AG04450 (cell line): ENCODE data around the gene SMIM1. TPM values are rescaled to one million over a fixed set of nuclear protein-coding genes. Genes with fewer than 3 reads are reported as not detected.
"Not testable (repeated sequence)": the region's sequence is repeated elsewhere in the genome, so short reads cannot be mapped to it uniquely, and the experiment has no call there.

Experiments used
- CTCF ChIA-PET: fragments of 300-600, 350-600 bp; formaldehyde crosslinking; extraction: SDS; loops from one replicate; lab custom pipeline; 2022; ENCODE audit warnings: antibody characterized with exemption, inconsistent platforms; lab: Charles Lee
- POLR2A ChIA-PET: fragments of 350-600 bp; formaldehyde crosslinking; extraction: SDS; loops from one replicate; lab custom pipeline; 2021; ENCODE audit warnings: antibody characterized with exemption, inconsistent platforms; lab: Yijun Ruan, JAX
- DNase-seq: peaks from one replicate; pipeline ENCODE4 v3.0.0-alpha.2; 2011; ENCODE audit warnings: low read depth, low spot score
- H3K27ac ChIP-seq: one replicate; pipeline ENCODE4 v1.5.1; 2012; ENCODE audit warnings: low read depth, low read length, control low read depth
- H3K27me3 ChIP-seq: one replicate; pipeline ENCODE4 v1.6.0; 2012; ENCODE audit warnings: low read length; ENCODE audit not compliant: control insufficient read depth, insufficient read depth
- H3K4me3 ChIP-seq: 2 replicates; pipeline ENCODE4 v1.5.1; 2011; ENCODE audit warnings: mild to moderate bottlenecking, low read depth, low read length, control low read depth
- H3K9me3 ChIP-seq: 2 replicates; pipeline ENCODE4 v1.5.1; 2012; ENCODE audit warnings: low read length; ENCODE audit not compliant: control insufficient read depth, insufficient read depth
- polyA plus RNA-seq: library from polyadenylated mRNA; depleted of rRNA; stranded (reverse); fragments of >200 nt; gene quantifications from 2 replicates; pipeline ENCODE4 v1.2.3, GENCODE V29; 2011
- TF ChIP-seq, protein P1 (sequence below): IDR thresholded peaks from 2 replicates; pipeline ENCODE4 v1.5.1; 2011; ENCODE audit warnings: low read depth, low read length, control low read depth, inconsistent platforms

The SMIM1 gene
- polyA plus RNA-seq, 1 experiment: 1.1 TPM

- H3K9me3 ChIP-seq: no peaks in the 10 kb centered on the region
- CTCF ChIA-PET: interaction anchor here (1.4 to 1.5 kb wide), 3 partner anchors 72 to 344 kb away, joined by 3 to 5 read pairs (median 5); no protein-coding TSS in a partner anchor
- POLR2A ChIA-PET: interaction anchor here (0.6 to 1.3 kb wide), 4 partner anchors 21 to 104 kb away, joined by 3 to 6 read pairs (median 3); partner anchors contain the start of gene C1orf174
- TF ChIP-seq, protein P1, sequence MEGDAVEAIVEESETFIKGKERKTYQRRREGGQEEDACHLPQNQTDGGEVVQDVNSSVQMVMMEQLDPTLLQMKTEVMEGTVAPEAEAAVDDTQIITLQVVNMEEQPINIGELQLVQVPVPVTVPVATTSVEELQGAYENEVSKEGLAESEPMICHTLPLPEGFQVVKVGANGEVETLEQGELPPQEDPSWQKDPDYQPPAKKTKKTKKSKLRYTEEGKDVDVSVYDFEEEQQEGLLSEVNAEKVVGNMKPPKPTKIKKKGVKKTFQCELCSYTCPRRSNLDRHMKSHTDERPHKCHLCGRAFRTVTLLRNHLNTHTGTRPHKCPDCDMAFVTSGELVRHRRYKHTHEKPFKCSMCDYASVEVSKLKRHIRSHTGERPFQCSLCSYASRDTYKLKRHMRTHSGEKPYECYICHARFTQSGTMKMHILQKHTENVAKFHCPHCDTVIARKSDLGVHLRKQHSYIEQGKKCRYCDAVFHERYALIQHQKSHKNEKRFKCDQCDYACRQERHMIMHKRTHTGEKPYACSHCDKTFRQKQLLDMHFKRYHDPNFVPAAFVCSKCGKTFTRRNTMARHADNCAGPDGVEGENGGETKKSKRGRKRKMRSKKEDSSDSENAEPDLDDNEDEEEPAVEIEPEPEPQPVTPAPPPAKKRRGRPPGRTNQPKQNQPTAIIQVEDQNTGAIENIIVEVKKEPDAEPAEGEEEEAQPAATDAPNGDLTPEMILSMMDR: no peak
- peak within 1 kb of the TSS; percentile 31 for H3K27ac ChIP-seq
- H3K4me3 ChIP-seq: peak within 1 kb of the TSS; percentile 87
- peak; percentile 65 for DNase-seq
- H3K27me3 ChIP-seq: no peaks in the 10 kb centered on the region
Measured at GRCh38 chr1:3796215-3797061, 23.9 kb downstream of the SMIM1 start, which contains the start of gene LRRC47. Gene LRRC47, minus strand, starts transcription at chr1:3796498. Its CDS starts 22 bp downstream, at chr1:3796476.

GRCh38 chr1:3799976-3800685, 27.6 kb downstream of the SMIM1 start:
- Histone ChIP-seq H3K9me3 (no peaks in the 10 kb centered on the region), H3K4me3 (no peak overlapping the region), H3K27ac (no peak overlapping the region), H3K27me3 (peaks cover 2% of the 10 kb centered on the region)
- ChIA-PET CTCF (no interaction called here), POLR2A (no interaction called here)
- no peak for DNase-seq
- TF ChIP-seq, protein P1: no peak

DNA sequence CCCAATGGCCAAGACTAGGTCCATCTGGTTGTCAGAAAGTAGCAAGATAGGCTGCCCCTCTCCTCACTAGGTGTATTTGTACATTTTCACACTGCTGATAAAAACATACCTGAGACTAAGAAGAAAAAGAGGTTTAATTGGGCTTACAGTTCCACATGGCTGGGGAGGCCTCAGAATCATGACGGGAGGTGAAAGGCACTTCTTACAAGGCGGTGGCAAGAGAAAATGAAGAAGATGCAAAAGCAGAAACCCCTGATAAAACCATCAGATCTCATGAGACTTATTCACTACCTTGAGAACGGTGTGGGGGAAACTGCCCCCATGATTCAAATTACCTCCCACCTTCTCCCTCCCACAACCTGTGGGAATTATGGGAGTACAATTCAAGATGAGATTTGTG, 28.2 kb downstream of the SMIM1 start:
- CTCF ChIA-PET: interaction anchor here (1.1 kb wide), 1 partner anchor 33 kb away, joined by 3 read pairs; no protein-coding TSS in a partner anchor
- H3K4me3 ChIP-seq, H3K27me3 ChIP-seq, H3K9me3 ChIP-seq, DNase-seq, H3K27ac ChIP-seq, POLR2A ChIA-PET: not testable (repeated sequence)

- Histone ChIP-seq H3K4me3 (no peak overlapping the region), H3K27ac (no peak overlapping the region), H3K27me3 (peaks cover 2% of the 10 kb centered on the region), H3K9me3 (peaks cover 12% of the 10 kb centered on the region)
- POLR2A ChIA-PET: no interaction called here
- CTCF ChIA-PET: interaction anchor here (0.7 to 1.2 kb wide), 2 partner anchors 19 to 80 kb away, joined by 3 read pairs; no protein-coding TSS in a partner anchor
- TF ChIP-seq, protein P1: no peak
- no peak for DNase-seq
Measured at GRCh38 chr1:3803905-3804626, 31.5 kb downstream of the SMIM1 start.

GRCh38 chr1:3804627-3804944, 32.0 kb downstream of the SMIM1 start:
- H3K27me3 ChIP-seq, POLR2A ChIA-PET, DNase-seq, H3K27ac ChIP-seq, H3K4me3 ChIP-seq: not testable (repeated sequence)
- H3K9me3 ChIP-seq: peaks cover 12% of the 10 kb centered on the region
- CTCF ChIA-PET: interaction anchor here (0.7 to 1.2 kb wide), 2 partner anchors 19 to 80 kb away, joined by 3 read pairs; no protein-coding TSS in a partner anchor
